Fibroblast of pulmonary artery (primary cell): ENCODE results near the gene BIVM.
A peak's percentile ranks its signal among the peaks of the same experiment; 100 is the strongest.
"Not testable (repeated sequence)": the region's sequence is repeated elsewhere in the genome, so short reads cannot be mapped to it uniquely, and the experiment has no call there.

Experiments
- DNase-seq: peaks from one replicate; pipeline ENCODE4 v3.0.0-alpha.2; 2010; ENCODE audit warnings: low read depth
- H3K4me3 ChIP-seq: replicated peaks from 2 replicates; pipeline ENCODE4 v1.5.1; 2011; ENCODE audit warnings: low read depth, mild to moderate bottlenecking, control low read depth, low read length, moderate library complexity
- TF ChIP-seq, protein P1 (sequence below): IDR thresholded peaks from 2 replicates; pipeline ENCODE4 v1.5.1; 2011; ENCODE audit warnings: mild to moderate bottlenecking, control low read depth, low read length, inconsistent platforms; ENCODE audit errors: missing control alignments

The BIVM gene

DNA sequence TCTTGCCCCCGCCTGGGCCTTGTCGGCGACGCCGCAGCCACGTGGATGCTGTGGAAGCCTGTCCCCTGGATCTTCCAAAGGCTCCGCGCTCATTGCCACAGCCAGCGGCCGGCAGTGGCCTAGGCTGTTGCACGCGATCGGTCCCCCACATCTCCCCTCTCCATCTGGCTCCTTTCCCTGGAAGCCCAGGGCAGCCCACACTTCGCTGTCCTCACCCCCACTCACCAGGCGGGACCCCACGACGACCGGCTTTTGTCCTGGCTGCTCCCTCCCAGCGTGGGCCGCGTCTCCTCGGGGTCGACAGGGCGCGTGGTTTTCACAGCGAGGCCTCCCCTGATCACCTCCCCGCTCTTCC lies 24.7 kb upstream of the BIVM start:
- TF ChIP-seq, protein P1, sequence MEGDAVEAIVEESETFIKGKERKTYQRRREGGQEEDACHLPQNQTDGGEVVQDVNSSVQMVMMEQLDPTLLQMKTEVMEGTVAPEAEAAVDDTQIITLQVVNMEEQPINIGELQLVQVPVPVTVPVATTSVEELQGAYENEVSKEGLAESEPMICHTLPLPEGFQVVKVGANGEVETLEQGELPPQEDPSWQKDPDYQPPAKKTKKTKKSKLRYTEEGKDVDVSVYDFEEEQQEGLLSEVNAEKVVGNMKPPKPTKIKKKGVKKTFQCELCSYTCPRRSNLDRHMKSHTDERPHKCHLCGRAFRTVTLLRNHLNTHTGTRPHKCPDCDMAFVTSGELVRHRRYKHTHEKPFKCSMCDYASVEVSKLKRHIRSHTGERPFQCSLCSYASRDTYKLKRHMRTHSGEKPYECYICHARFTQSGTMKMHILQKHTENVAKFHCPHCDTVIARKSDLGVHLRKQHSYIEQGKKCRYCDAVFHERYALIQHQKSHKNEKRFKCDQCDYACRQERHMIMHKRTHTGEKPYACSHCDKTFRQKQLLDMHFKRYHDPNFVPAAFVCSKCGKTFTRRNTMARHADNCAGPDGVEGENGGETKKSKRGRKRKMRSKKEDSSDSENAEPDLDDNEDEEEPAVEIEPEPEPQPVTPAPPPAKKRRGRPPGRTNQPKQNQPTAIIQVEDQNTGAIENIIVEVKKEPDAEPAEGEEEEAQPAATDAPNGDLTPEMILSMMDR, result no peak

DNA sequence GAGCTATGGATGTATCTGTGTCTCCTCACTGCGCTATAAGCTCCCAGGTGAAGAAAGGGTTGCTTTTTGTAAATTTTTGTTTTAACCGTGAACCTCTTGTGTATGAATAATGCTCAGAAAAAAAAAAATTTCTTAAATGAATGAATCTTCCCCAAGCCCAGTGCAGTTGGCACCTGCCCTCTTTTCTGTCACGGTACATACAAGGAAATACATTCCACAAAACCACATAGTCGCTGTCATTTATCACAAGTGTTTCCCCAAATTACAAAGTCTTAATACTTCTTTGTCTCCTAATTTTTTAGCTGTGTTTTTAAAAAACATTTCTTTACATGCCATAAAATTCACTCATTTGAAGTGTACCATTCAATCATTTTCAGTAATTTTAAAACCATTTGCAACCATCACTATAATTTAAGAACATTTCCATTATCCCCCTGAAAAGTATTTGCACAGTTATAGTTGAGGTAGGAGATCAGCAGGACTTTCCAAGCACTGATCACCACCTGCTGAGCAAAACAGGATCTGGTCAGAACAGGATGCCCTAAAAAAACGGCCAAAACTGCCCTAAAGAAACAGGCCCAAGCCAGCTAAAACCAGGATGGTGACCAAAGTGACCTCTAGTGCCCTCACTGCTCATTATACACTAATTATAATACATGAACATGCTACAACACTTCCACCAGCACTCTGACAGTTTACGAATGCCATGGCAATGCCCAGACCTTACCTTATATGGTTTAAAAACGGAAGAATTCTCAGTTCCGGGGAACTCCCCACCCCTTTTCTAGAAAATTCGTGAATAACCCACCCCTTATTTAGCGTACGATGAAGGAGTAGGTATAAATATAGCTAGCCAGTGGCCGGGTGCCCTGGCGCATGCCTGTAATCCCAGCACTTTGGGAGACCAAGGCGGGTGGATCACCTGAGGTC lies 24.1 kb upstream of the BIVM start:
- DNase-seq, result no peak
- TF ChIP-seq, protein P1, result no peak
- no peak overlapping the region for H3K4me3 ChIP-seq

More for the DNA sequence above, 24.7 kb upstream of the BIVM start:
- no peak for DNase-seq
- H3K4me3 ChIP-seq, result peak overlapping the region; percentile 82

DNA sequence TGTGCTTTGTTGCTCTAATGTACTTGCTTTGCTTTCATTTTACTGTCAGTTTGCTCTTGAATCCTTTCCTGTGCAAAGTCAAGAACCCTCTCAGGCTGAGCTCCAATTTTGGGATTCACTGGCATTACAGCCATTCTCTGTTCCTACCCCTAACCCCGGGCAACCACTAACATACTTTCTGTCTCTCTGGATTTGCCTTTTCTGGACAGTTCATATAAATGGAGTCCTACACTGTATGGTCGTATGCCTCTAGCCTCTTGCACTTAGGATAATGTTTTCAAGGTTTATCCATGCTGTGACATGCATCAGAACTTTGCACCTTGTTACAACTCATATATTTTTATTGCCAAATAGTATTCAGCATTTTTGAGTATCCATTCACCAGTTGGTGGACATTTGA lies 22.6 kb upstream of the BIVM start:
- no peak overlapping the region for H3K4me3 ChIP-seq
- TF ChIP-seq, protein P1, result no peak
- DNase-seq, result no peak

DNA sequence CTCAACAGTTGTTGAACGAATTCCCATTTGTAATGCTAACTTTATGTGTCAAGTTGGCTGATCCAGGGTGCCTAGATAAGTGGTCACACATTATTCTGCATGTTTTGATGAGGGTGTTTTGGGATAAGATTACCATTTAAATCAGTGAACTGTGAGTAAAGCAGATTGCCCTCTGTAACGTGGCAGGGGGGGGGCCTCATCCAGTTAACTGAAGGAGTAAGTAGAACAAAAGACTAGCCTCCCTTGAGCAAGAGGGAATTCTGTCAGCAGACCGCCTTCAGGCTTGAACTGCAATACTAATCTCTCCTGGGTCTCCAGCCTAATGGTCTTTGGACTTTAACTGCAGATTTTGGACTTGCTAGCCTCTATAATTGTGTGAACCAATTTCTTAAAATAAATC lies 21.2 kb upstream of the BIVM start:
- H3K4me3 ChIP-seq, result no peak overlapping the region
- DNase-seq, result no peak
- TF ChIP-seq, protein P1, result no peak

DNA sequence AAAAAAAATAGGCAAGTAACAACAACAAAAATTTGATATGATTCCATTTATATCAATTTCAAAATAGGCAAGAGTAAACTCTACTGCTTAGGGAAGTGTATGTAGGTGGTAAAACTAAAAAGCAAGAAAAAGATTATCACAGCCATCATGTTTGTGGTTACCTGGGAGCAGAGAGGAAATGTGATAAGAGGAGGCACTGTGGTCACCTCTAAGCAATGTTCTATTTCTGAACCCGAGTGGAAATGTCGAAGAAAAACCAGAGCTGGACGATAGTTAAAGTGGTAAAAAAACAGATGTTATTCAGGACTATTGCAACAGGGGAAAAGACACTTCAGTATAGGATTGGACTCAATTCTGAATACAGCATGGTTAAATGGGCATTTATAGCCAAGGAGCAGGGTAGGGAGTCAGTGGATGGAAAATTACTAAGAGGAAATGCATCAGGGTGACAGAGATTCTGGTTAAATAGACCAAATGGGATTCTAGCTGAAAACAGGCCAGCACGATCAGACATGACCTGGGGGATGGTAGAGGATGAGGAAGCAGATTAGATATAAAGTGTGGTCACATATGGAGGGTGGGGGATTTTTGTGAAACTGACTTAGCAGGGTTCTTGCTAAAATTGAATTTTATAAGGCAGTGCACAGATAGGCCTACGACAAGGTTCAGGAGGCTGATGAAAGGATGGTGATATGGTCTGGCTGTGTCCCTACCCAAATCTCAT lies 19.3 kb upstream of the BIVM start:
- no peak overlapping the region for H3K4me3 ChIP-seq
- DNase-seq, result peak; percentile 28
- TF ChIP-seq, protein P1, result no peak

DNA sequence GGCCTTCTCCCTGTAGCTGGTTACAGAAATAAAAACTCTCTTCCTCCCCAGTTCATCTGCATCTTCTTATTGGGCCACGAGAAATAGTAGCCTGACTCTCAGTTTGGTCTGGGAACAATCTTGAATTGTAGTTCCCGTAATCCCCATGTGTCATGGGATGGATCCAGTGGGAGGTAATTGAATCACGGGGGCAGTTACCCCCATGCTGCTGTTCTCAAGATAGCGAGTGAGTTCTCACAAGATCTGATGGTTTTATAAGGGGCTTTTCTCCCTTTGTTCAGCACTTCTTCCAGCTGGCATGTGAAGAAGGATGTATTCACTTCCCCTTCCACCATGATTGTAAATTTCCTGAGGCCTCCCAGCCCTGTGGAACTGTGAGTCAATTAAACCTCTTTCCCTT lies 18.3 kb upstream of the BIVM start:
- not testable (repeated sequence) for DNase-seq

DNA sequence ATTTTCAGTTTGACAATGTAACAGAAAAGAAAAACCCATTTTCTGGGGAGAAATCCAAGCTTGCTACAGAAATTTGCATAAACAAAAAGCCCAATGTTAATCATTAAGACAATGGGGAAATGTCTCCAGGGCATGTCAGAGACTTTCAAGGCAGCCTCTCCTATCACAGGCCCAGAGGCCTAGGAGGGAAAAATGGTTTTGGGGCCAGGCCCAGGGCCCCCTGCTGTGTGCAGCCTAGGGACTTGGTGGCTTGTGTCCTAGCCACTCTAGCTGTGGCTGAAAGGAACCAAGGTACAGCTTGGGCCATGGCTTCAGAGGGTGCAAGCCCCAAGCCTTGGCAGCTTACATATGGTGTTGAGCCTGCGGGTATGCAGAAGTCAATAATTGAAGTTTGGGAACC lies 17.3 kb upstream of the BIVM start:
- TF ChIP-seq, protein P1, result no peak
- H3K4me3 ChIP-seq, result no peak overlapping the region
- no peak for DNase-seq

More for the DNA sequence above, 18.3 kb upstream of the BIVM start:
- not testable (repeated sequence) for H3K4me3 ChIP-seq
